ENCODE results near the gene LRRC37A.
"Not testable (repeated sequence)": the region's sequence is repeated elsewhere in the genome, so short reads cannot be mapped to it uniquely, and the experiment has no call there.

LRRC37A gene

DNA sequence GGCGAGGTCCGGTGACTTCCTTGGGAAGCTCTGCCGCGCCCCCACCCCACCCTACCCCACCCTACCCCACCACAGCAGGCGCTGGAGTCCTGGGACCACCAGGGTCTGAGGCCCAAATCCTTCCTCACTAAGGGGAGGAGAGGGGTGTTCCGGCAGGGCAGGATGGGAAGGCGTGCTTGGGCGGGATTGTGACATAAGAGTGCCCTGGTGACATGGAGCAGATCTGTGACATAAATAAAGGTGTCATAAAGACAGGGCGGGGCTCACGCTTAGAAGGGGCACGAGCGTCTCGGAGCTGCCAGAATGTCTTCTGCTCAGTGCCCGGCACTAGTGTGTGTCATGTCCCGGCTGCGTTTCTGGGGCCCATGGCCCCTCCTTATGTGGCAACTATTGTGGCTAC lies at the start of gene LRRC37A:
Gene LRRC37A (plus strand): TSS at position 301 of the 400 bp plus-strand sequence. CDS start 3 bp downstream, at position 304.
- DNase-seq (ENCODE audit: low read depth in 2 of 2) = not testable (repeated sequence)

DNA sequence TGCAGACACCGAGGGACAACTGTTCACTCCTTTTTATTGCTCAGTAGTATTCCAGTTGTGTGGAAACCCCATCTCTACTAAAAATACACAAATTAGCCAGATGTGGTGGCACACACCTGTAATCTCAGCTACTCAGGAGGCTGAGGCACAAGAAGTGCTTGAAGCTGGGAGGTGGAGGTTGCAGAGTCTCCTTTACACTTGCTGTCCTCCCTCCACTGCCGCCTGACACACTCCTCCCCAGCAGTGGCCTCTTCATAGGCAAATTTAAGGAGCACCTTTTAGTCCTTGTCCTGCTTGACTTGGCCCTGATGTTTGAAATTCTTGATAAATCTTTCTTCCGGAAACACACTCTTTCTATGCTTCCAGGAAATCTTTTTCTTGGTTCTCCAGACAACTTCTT lies 45.8 kb upstream of the LRRC37A start:
- not testable (repeated sequence) for DNase-seq (ENCODE audit: low read depth in 2 of 2)

DNA sequence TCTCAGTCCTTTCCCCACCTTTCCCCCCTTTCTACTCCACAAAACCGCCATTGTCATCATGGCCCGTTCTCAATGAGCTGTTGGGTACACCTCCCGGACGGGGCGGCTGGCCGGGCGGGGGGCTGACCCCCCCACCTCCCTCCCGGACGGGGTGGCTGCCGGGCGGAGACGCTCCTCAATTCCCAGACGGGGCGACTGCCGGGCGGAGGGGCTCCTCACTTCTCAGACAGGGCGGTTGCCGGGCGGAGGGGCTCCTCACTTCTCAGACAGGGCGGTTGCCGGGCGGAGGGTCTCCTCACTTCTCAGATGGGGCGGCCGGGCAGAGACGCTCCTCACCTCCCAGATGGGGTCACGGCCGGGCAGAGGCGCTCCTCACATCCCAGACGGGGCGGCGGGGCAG lies 42.1 kb upstream of the LRRC37A start:
- DNase-seq (ENCODE audit: low read depth in 2 of 2) = not testable (repeated sequence)

DNA sequence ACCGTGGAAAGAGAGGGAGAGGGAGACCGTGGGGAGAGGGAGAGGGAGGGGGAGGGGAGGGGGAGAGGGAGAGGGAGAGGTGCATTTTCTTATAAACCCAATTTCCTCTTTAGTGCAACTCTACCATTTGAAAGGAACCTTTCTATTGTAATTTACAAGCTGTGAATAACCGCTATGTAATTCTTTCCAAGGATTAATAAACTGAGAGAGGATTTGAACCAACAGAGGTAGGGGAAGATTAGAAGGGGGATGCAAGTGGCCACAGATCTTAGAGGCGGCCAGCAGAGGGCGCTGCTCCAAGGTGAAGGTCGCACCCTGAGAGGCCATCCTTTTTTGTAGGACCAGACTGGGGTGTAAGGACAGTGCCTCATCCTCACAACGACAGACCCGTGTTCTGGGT lies 41.2 kb upstream of the LRRC37A start:
- peak; percentile 54 to 69 for DNase-seq (ENCODE audit: low read depth in 2 of 2)

DNA sequence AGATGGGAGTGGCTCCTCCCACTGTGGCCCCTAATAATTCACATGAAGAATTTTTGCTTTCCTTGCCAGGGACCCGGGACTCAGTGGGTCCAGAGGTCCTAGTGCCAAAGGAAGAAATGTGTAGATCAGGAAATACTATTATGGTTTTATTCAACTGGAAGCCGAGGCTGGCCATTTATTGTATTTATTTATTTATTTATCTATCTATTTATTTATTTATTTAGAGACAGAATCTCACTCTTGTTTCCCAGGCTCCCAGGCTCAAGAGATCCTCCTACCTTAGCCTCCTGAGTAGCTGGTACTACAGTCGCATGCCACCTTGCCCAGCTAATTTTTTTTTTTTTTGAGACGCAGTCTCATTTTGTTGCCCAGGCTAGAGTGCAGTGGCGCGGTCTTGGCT lies 40.7 kb upstream of the LRRC37A start:
- DNase-seq (ENCODE audit: low read depth in 2 of 2) = not testable (repeated sequence)

DNA sequence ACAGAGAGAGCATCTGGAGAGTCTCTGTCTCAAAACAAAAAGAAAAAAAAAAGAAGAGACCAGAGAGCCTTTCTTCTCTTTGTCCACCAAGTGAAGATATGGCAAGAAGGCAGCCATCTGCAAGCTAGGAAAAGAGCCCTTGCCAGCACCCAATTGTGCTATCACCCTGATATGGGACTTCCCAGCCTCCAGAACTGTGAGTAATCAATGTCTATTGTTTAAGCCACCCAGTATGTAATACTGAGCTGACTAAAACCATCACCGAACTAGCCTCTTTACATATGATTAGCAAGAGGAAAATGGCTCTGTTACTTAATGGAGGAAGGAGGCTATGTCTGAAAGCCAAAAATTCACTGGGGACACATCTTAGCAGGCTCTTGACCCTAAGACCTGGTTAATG lies 38.6 kb upstream of the LRRC37A start:
- DNase-seq (ENCODE audit: low read depth in 2 of 2) = not testable (repeated sequence)

DNA sequence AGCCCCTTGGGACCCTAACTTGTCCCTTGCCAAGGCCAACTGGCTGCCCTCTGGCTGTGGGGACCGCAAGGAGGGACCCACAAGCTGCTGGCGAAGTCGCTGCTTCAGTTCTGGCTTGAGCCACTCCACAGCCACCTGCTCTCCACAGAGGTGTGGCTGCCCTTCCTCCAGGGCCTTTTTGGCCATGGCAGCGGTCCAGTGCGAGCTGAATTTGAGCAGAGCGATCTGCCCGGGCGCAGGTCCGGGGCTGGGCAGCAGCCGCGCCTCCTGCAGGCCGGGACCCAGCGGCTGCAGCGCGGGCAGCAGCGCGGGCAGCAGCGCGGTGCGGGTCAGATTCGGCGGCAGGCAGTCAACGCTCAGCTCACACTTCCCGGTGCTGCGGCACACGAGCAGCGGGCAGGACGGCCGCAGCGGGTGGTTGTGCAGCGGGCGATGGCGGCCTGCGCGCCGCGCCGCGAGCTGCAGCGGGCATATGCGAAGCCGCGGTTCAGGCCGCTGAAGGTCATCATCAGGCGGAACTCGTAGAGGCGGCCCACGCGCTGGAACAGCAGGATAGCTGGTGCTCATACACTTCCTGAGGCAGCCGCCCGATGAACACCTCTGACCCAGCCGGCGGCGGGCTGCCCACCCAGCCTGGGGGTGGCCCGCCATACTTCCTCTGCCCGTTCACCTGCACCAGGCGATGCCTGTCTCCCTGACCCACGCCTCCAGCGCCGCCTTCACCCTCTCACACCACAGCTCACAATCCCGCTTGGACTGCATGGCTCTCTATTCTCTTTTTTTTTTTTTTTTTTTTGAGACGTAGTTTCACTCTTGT lies 34.9 kb upstream of the LRRC37A start:
- not testable (repeated sequence) for DNase-seq (ENCODE audit: low read depth in 2 of 2)

DNA sequence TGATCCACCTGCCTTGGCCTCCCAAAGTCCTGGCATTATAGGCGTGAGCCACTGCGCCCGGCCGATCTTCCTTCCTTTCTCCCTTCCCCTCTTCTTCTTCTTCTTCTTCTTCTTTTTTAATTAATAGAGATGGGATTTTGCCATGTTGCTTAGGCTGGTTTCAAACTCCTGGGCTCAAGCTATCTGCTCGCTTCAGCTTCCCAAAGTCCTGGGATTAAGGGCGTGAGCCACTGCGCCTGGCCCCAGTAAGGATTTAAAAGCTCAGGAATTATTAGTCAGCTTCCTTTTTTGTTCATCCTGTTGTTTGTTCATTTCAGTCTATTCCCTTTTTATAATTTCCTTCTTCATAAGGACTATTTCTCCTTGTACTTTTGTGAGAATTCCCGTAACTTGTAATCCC lies 32.7 kb upstream of the LRRC37A start:
- DNase-seq (ENCODE audit: low read depth in 2 of 2) = no peak

DNA sequence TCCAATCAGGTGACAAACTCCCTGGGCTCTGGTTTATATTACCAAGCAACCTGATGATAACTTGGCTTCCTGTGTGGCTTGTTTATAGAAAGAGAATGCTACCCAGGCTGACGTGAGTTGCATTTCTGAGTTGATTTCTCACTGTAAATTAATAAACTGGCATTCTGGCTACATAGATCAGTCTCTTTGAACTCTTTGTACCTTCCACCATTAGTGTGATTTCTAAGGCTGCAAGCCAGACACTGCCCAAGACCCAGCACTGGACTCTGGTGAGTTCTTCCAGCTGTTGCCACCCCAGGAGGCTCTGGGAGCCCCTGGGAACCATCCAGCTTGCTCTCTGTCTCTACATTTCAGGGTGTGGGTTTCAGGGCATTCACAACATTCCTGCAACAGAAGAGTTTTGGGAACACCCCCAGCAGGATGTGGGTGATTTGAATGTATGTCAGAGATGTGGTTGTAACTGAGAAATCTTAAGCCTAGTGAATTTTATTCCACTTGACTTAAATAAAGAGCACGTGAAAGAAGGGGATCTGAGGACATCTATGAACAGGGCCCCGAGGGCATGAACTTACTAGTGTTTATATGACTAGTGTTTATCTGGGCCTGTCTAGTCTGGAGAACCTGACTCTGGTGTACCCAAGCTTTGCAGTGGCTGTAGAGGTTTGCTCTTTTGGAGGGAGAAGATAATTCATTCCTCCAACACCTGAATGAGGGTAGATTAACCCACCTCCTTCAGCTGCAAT lies 30.3 kb upstream of the LRRC37A start:
- DNase-seq (ENCODE audit: low read depth in 2 of 2) = no peak

DNA sequence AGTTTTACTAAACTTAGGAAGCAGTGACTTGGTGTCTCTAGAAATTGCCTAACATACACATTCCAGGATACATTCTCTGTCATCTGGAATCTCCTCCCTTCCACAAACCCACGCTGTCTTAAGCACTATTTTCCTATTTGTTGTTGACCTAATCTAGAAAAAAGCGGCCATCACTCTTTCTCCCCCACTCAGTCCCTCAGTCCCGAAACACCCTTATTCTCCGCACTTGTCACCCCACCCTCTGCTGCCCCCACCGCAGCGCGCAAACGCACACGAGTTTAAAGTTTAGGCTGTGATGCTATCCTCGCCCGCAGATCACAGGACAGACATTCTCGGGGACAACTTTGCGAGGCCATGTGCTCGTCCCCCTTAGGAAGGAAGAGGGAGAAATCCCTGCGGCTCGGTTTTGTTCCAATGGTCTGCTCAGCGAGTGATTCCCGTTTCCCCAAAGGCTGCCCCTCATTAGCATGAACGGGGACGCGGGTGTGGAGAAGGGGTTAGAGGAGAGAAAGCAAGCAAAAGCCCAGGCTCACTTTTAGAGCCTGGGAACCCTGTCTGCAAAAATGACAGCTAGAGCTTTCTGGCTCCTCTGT lies 28.8 kb upstream of the LRRC37A start:
- DNase-seq (ENCODE audit: low read depth in 2 of 2) = not testable (repeated sequence)

DNA sequence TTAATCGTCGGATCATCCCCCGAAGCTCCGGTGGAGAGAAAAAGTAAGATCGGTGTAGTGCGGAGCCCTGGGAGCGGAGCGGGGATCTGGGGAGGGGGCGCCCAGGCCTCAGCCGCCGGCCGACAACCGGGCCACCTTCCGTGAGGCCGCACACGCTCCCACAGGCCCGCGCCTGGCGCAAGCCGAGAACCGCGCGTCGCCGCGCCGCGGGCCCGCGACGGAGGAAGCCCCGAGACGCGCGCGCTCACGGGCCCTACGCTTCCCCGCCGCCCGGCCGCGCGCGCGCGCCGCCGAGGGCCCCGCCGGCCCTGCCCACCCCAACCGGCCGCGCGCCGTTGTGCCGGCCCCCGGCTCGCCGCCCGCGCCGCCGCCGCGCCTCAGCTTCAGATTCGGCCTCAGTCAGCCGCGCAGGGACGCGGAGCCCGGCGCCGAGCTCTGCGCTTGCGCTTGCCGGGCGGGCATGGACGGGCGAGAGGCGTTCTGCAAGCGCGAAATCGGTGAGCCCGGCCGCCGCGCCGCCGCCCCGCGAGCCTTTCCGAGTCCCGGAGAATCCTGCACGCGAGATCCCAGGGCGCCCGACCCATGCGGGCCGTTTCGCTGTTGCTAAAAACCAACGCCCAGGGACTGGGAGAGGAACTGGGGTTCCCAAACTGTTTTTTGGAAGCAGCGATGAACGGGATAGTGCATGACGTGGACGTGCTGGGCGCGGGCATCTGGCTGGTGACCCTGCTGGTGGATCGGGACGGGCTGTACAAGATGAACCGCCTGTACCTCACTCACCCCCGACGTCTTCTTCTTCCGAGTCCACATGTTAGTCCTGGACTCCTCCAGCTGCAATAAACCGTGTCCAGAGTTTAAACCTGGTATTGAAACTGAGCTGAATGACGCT lies 28.0 kb upstream of the LRRC37A start:
- peak; percentile 71 to 75 for DNase-seq (ENCODE audit: low read depth in 2 of 2)

DNA sequence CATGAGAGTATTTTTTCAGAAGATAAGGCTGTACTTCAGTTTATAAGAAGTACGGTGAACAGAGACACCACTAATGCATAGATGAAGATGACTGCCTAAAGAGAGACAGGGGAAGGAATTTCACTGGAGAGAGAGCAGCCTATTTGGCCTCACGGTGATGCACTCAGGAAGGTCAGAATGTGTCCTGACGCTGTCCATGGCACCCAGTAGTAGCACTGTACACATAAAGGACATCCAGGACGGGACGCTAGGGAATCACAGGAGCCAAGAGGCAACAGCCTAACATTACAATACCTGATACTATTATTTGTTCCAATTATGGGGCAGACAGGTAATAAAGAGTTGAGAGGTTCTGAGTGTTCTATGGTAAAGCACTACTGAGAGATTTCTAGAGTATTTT lies 24.9 kb upstream of the LRRC37A start:
- DNase-seq (ENCODE audit: low read depth in 2 of 2) = no peak

DNA sequence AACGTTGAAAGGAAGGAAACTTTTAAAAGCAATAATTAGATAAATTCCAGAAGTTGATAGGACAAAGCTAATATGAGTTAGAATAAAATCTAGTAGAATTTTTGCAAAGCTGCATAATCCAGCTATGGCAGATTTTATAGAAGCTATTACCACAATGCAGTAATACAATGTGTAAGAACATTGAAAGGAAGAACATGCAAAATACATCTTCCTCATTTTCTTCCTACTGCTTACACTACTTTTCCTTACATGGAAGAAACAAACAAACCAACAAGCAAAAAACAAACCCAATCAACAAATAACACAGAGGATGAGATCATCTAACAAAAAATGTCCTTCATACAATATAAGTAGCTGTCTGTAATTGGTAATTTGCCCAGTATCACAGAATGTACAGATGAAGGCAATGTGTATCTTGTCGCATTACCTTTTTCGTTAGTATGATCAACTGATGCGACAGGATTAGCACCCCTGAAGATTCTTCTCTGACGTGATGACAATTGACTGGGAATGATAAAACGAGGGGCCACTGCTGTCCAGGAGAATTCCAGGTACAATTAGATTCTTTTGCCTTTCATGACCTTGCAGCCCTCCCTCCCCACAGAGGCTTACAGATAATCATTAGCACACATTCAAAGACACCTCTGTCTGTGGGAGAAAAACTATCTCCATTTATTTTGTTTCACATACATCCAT lies 21.2 kb upstream of the LRRC37A start:
- DNase-seq (ENCODE audit: low read depth in 2 of 2) = no peak

DNA sequence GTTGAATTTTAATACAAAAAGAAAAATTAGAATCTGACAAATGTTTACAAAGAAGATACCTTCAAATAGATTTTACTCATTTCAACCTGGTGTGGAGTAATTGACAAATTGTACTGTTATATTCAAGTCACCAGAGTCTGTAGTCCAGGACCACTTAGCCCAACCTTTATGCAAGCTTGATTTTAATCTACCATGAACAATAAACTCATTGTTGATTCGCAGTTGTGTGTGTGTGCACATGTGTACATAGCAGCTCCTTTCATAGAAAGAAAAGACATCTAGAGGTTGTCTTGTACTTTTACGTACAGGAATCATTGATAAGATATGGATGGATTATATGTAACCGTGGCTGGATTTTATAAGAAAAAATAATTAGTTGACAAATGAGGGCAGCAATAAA lies 20.7 kb upstream of the LRRC37A start:
- DNase-seq (ENCODE audit: low read depth in 2 of 2) = no peak

DNA sequence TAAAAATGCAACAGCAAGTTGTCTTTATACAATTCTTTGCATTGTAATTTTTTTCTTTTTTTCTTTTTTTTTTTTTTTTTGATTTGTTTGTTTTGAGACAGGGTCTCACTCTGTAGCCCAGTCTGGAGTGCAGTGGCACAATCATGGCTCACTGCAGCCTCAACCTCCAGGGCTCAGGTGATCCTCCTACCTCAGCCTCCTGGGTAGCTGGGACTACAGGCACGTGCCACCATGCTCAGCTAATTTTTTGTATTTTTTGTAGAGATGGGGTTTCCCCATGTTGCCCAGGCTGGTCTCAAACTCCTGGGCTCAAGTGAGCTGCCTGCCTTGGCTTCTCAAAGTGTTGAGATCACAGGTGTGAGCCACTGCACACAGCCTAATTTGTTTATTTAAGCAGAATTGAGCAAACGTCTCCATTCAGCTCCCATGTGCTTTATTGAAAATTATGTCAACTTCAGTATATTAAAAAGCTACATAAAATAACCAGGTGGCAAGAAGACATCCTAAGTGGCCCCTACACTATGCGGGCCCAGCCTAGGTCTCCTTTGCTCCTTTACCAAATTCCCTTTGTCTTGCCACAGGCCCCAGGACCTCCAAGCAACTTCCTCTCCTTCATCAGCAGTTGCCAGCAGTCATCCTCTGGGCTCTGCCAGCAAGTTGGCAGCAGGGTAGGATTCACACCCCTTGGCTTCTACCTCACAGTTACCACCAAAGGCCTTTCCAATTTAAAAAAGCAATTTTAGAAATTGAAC lies 18.0 kb upstream of the LRRC37A start:
- not testable (repeated sequence) for DNase-seq (ENCODE audit: low read depth in 2 of 2)

DNA sequence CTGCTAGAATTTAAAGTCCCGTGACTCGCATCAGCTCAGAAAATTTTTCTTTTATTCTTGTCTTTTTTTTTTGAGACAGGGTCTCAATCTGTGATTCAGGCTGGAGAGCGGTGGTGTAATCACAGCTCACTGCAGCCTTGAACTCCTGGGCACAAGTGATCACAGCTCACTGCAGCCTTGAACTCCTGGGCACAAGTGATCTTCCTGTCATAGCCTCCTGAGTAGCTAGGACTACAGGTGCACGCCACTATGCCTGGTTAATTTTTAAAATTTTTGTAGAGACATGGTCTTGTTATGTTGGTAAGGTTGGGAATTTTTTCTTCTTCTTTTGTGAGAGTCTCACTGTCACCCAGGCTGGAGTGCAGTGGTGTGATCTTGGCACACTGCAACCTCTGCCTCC lies 13.6 kb upstream of the LRRC37A start:
- not testable (repeated sequence) for DNase-seq (ENCODE audit: low read depth in 2 of 2)

DNA sequence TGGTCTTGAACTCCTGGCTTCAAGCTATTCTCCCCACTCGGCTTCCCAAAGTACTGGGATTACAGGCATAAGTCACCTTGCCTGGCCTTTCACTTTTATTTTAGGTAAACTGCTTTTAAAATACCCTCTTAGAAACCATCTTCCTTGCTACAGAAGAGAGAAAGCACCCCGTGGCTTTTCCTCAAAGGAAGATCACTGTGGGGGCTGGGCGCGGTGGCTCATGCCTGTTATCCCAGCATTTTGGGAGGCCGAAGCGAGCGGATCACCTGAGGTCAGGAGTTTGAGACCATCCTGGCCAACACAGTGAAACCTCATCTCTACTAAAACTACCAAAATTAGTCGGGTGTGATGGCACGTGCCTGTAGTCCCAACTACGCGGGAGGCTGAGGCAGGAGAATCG lies 12.3 kb upstream of the LRRC37A start:
- not testable (repeated sequence) for DNase-seq (ENCODE audit: low read depth in 2 of 2)

DNA sequence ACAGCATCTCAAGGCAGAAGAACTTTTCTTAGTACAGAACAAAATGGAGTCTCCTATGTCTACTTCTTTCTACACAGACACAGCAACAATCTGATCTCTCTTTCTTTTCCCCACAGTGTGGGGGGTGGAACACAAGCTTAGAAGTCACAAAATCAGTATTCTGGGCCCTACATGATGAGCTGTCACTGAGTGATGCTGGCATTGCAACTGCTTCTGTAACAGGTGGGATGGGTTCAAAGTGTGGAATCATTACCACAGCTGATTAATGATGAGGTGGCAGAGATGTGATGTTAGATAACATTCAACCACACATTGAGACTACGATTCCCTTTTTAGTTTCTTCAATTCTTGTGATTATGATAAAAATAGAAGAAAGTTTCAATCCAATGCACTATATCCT lies 10.5 kb upstream of the LRRC37A start:
- peak in 1 of 2 donors; percentile 16 for DNase-seq (ENCODE audit: low read depth in 2 of 2)

DNA sequence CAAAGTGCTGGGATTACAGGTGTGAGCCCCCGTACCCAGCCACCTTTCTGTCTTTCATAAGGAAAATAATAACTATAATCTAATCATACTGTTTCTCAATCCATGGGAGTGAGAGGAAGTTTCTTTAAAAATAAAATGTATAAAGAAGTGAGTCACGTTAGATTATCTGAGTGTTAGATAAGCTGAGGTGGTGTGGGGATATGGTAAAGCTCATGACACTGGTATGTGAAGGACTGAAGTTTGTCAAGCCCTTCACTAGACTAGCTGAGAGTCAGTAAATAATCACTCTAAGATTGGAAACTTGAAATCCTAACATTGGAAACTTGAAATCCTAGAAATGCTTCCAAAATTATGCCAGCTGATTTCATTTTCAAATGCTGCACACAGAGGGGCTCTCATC lies 9.4 kb upstream of the LRRC37A start:
- DNase-seq (ENCODE audit: low read depth in 2 of 2) = not testable (repeated sequence)

DNA sequence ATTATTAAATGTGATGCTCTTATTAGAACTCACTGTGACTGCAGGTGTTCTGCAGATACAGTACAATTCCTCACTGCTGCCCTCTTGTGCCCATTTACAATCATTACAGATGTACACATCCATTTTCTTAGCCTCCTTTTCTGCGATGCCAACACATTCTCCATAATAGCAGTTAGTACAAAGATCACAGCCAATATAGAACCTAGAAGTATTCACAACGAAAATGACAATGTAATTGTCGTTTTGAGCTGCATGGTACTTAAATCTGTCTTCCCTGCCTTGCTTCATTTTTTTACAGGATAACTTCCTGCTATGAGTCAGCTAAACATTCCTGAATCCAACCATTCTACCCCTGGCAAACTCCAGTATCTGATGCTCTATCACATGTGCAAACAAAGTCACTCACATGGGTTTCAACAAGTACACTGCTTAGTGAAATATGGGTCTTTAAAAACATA lies 8.1 kb upstream of the LRRC37A start:
- DNase-seq (ENCODE audit: low read depth in 2 of 2) = peak; percentile 22 to 56
